Epithelial cell of esophagus (primary cell): ENCODE measurements around the gene SQSTM1.

ENCODE experiments used
- DNase-seq: peaks from one replicate; pipeline ENCODE4 v3.0.0; 2010; ENCODE audit warnings: low read depth
- H3K4me3 ChIP-seq: 2 replicates; pipeline ENCODE4 v1.5.1; 2011; ENCODE audit warnings: mild to moderate bottlenecking, low read length, control low read depth
- TF ChIP-seq, protein P1 (sequence below): IDR thresholded peaks from 2 replicates; pipeline ENCODE4 v1.5.1; 2011; ENCODE audit warnings: low read depth, mild to moderate bottlenecking, low read length, control low read depth, inconsistent platforms; ENCODE audit not compliant: insufficient read depth; ENCODE audit errors: missing control alignments

SQSTM1 gene

DNA sequence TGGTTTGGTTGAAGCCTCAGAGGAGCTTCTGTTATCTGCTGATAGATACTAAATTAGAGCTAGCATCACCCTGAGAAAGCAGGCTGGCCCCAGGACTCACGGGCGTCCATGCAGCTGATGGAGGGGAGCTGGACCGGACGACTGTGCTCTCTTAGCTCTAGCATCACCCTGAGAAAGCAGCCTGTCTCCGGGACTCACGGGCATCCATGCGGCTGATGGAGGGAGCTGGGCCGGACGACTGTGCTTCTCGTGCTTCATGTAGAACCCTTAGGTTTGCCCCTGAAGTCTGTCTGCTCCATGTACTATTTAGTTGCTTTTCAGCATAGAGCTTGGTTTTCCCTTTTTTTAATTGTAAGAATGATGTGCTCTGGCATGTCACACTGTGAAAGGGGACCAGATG is 43.2 kb upstream of the SQSTM1 start:
- no peak overlapping the region for H3K4me3 ChIP-seq
- TF ChIP-seq, protein P1, sequence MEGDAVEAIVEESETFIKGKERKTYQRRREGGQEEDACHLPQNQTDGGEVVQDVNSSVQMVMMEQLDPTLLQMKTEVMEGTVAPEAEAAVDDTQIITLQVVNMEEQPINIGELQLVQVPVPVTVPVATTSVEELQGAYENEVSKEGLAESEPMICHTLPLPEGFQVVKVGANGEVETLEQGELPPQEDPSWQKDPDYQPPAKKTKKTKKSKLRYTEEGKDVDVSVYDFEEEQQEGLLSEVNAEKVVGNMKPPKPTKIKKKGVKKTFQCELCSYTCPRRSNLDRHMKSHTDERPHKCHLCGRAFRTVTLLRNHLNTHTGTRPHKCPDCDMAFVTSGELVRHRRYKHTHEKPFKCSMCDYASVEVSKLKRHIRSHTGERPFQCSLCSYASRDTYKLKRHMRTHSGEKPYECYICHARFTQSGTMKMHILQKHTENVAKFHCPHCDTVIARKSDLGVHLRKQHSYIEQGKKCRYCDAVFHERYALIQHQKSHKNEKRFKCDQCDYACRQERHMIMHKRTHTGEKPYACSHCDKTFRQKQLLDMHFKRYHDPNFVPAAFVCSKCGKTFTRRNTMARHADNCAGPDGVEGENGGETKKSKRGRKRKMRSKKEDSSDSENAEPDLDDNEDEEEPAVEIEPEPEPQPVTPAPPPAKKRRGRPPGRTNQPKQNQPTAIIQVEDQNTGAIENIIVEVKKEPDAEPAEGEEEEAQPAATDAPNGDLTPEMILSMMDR, result no peak
- no peak for DNase-seq

DNA sequence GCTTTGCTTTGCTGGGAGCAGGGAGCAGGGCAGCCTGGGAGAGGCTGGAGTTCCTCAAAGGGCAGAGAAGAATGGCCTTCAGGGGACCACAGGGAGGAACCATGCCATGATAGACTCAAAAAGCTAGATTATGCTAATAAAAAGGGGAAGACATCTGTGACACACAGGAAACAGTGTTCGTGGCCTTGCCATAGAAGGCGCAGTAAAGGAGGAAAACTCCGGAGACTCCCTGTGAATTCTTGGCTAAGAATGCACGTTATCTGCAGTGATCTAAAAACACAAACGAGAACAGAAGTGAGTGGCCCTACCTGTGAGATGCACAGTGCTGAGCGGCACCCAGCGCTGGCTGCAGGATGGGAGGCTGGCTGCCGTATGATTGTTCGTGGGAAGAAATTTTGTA is 42.8 kb upstream of the SQSTM1 start:
- no peak overlapping the region for H3K4me3 ChIP-seq
- TF ChIP-seq, protein P1, result no peak
- DNase-seq, result no peak

DNA sequence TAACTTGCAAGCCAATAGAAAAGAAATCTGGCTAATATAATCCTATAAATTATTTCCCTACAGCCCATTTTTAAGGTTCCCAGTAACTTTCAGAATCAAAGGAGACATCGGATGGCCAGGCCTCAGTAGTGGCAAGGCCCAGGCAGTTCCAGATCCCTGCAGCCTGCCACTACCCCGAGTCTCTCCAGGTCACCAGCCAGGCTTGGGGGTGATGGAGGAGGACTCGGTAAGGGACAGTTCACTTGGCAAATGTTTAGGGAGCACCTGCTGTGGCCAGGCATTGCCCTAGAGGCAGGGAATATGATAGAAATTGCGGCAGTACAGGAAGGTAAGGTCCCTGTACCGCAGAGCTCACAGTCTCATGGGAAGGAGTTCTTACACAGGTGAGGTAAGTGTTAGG is 42.1 kb upstream of the SQSTM1 start:
- no peak for DNase-seq
- TF ChIP-seq, protein P1, result no peak
- H3K4me3 ChIP-seq, result no peak overlapping the region

DNA sequence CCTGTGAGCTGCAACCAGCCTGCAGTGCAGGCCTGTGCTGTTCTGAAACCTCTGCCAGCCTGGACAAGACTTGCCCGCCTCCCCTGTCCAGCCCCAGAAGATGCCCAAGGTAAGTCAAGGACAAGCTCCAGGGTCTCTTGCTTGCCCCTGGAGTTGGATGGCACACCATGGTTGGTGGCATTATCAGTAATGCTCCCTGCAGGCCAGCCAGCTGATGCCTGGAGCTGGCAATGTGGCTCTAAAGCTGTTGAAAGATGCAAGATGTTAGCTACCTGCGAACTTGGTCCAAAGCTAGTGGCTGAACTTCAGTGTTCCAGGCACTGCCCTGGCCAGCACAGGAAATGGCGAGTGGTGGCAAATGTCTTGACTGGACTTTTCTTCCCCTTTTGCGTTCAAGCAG is 40.9 kb upstream of the SQSTM1 start:
- TF ChIP-seq, protein P1, result no peak
- no peak for DNase-seq
- H3K4me3 ChIP-seq, result no peak overlapping the region

DNA sequence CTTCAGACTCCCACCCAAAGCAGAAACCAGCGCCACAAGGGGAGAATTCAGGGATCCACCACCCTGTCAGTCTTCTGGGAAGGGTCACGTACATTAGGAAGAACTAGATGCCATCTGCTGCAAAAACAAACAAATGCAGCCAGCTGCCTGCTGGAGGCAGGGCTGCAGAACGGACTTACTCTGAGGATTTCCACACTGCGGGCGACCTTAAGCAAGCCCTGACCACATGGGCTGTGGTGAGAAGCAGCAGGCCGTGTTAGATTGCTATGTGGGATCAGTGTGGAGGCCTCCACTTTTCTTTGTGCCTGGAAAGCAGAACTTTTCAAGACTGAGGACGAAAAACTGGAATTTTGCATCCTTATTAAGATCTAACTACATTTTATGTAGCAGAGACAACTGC is 40.3 kb upstream of the SQSTM1 start:
- no peak overlapping the region for H3K4me3 ChIP-seq
- no peak for DNase-seq
- TF ChIP-seq, protein P1, result no peak

DNA sequence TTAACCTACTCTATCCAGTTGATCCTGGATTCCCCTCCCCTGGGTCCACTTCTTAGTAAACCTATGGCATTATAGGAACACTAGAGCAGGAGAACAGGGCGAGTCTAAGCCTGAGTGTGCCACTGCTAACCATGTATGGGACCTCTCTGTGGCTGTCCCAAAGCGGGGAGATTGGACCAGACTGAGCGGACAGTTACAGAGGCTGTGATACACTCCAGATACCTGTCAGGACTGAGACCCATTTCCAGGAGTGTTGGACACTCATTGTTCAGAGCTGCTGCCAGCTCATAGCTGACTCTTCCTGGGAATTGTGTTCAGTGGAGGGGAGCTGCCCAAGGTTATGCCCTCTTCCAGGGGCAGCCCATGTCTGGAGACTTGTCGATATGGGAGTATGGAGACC is 38.9 kb upstream of the SQSTM1 start:
- no peak for DNase-seq
- TF ChIP-seq, protein P1, result no peak
- H3K4me3 ChIP-seq, result no peak overlapping the region

DNA sequence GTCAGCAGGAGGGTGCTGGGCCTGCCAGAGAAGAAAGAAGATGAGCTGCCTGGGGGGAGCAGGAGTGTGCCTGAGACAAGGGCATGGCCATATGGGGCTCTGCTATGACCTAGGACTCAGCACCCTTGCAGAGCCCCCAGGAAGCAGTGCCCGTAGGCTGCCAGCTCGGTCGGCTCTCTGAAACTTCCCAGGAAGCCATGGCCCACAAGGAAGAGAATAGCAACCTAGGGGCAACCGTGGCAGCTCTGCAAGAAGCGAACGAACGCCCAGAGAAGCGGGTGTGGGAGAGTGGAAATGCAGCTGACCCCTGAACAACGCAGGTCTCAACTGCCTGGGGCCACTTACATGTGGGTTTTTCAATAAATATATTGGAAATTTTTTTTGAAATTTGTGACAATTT is 37.6 kb upstream of the SQSTM1 start:
- H3K4me3 ChIP-seq, result no peak overlapping the region
- TF ChIP-seq, protein P1, result no peak
- no peak for DNase-seq
